SK-N-SH (cell line): ENCODE measurements around the gene SEC24D. TPM values are rescaled to one million over a fixed set of nuclear protein-coding genes. Genes with fewer than 3 reads are reported as not detected.

Source experiments
- CTCF ChIA-PET: fragments of 300-600, 350-600 bp; formaldehyde crosslinking; extraction: SDS; loops from one replicate; lab custom pipeline; 2021; lab: Yijun Ruan, JAX
- POLR2A ChIA-PET: fragments of 350-600 bp; sonication (Branson Sonifier 250); formaldehyde crosslinking; extraction: SDS; loops from one replicate; lab custom pipeline; 2020; ENCODE audit warnings: antibody characterized with exemption, inconsistent platforms; lab: Yijun Ruan, JAX
- DNase-seq: peaks from one replicate; pipeline ENCODE4 v3.0.0; 2012
- H2AFZ ChIP-seq: fragments of 200-600 bp; sonication (generic); 2 replicates; pipeline ENCODE4 v1.8.1; 2016; ENCODE audit warnings: antibody characterized with exemption, mild to moderate bottlenecking, low read depth
- H3F3A ChIP-seq: fragments of 200-600 bp; sonication (generic); replicated peaks from 2 replicates; pipeline ENCODE3; 2016; ENCODE audit warnings: antibody characterized with exemption, mild to moderate bottlenecking; ENCODE audit not compliant: insufficient read depth
- H3K27ac ChIP-seq, 2 experiments: fragments of 200-500 bp in 1 of 2; fragments of 200-600 bp in 1 of 2; sonication (Bioruptor generic) in 1 of 2; sonication (generic), shearing (Covaris generic) in 1 of 2; 2 replicates each; pipeline versions ENCODE4 v1.5.1 to v1.6.1; 2014 to 2016; ENCODE audit warnings: low read depth in 2 of 2, inconsistent platforms in 1 of 2, low read length in 1 of 2, mild to moderate bottlenecking in 1 of 2, mixed read lengths in 1 of 2
- H3K27me3 ChIP-seq: fragments of 200-600 bp; sonication (generic), shearing (Covaris generic); 2 replicates; pipeline ENCODE4 v1.6.1; 2016; ENCODE audit warnings: mixed run types; ENCODE audit not compliant: insufficient read depth
- H3K36me3 ChIP-seq, 2 experiments: fragments of 200-500 bp in 1 of 2; fragments of 200-600 bp in 1 of 2; sonication (Bioruptor generic) in 1 of 2; sonication (generic) in 1 of 2; replicated peaks in 1 of 2; 2 replicates each; pipeline versions ENCODE3 to v1.5.1; 2014 to 2016; ENCODE audit warnings: low read length in 1 of 2, mild to moderate bottlenecking in 1 of 2; ENCODE audit not compliant: insufficient read depth in 2 of 2, control insufficient read depth in 1 of 2
- H3K4me1 ChIP-seq, 2 experiments: fragments of 200-500 bp in 1 of 2; fragments of 200-600 bp in 1 of 2; sonication (Bioruptor generic) in 1 of 2; sonication (generic), shearing (Covaris generic) in 1 of 2; 2 replicates each; pipeline versions ENCODE4 v1.5.1 to v1.6.1; 2014 to 2016; ENCODE audit warnings: low read depth in 1 of 2, low read length in 1 of 2, mixed run types in 1 of 2; ENCODE audit not compliant: insufficient read depth in 2 of 2, control insufficient read depth in 1 of 2
- H3K4me2 ChIP-seq: fragments of 200-600 bp; sonication (generic), shearing (Covaris generic); 2 replicates; pipeline ENCODE4 v1.6.1; 2017; ENCODE audit warnings: mixed run types
- H3K4me3 ChIP-seq, 2 experiments: fragments of 200-500 bp in 1 of 2; fragments of 200-600 bp in 1 of 2; sonication (Bioruptor generic) in 1 of 2; sonication (generic), shearing (Covaris generic) in 1 of 2; 2 replicates each; pipeline versions ENCODE4 v1.5.1 to v1.8.1; 2014 to 2016; ENCODE audit warnings: low read depth in 2 of 2, inconsistent platforms in 1 of 2, low read length in 1 of 2, mild to moderate bottlenecking in 1 of 2, mixed read lengths in 1 of 2, moderate library complexity in 1 of 2
- H3K79me2 ChIP-seq: fragments of 200-600 bp; sonication (generic); 2 replicates; pipeline ENCODE4 v1.8.1; 2017; ENCODE audit warnings: mild to moderate bottlenecking; ENCODE audit not compliant: insufficient read depth
- H3K9ac ChIP-seq: fragments of 200-600 bp; sonication (generic); 2 replicates; pipeline ENCODE4 v1.6.1; 2017; ENCODE audit warnings: mixed run types
- H3K9me2 ChIP-seq: fragments of 200-600 bp; sonication (generic); 2 replicates; pipeline ENCODE4 v1.6.1; 2017; ENCODE audit warnings: mixed run types
- H3K9me3 ChIP-seq: fragments of 200-600 bp; sonication (generic); 2 replicates; pipeline ENCODE4 v1.6.1; 2017; ENCODE audit warnings: mixed run types, mild to moderate bottlenecking, moderate library complexity
- H4K20me1 ChIP-seq: fragments of 200-600 bp; sonication (generic); 2 replicates; pipeline ENCODE4 v1.6.1; 2017; ENCODE audit warnings: mild to moderate bottlenecking, mixed run types; ENCODE audit not compliant: insufficient read depth
- EP300 ChIP-seq, 2 experiments: IDR thresholded peaks; 2 replicates each; pipeline versions ENCODE4 v1.4.0 to v1.6.1; 2012; ENCODE audit warnings: borderline replicate concordance in 1 of 2, low read depth in 1 of 2, low read length in 1 of 2
- FOXM1 ChIP-seq: IDR thresholded peaks from 2 replicates; pipeline ENCODE4 v1.4.0; 2012; ENCODE audit warnings: low read depth, mild to moderate bottlenecking
- RAD21 ChIP-seq: IDR thresholded peaks from 2 replicates; pipeline ENCODE4 v1.6.1; 2012; ENCODE audit warnings: mild to moderate bottlenecking, low read length
- REST ChIP-seq: IDR thresholded peaks from 2 replicates; pipeline ENCODE4 v1.6.1; 2012; ENCODE audit warnings: mild to moderate bottlenecking, low read depth, low read length, moderate library complexity
- SIN3A ChIP-seq: IDR thresholded peaks from 2 replicates; pipeline ENCODE4 v1.6.1; 2012; ENCODE audit warnings: low read depth, mild to moderate bottlenecking, low read length, moderate library complexity, borderline replicate concordance
- SMC3 ChIP-seq: IDR thresholded peaks from 2 replicates; pipeline ENCODE4 v1.6.1; 2012; ENCODE audit warnings: low read depth, low read length, improper control_type of control experiment
- WGBS: methylation state at CpG from one replicate; pipeline ENCODE4 v1.1.6; 2017; ENCODE audit warnings: low lambda C conversion rate; 5-methylcytosine and 5-hydroxymethylcytosine counted together
- polyA plus RNA-seq, 3 experiments: library from polyadenylated mRNA; depleted of rRNA; stranded (reverse); fragments of >200 nt; gene quantifications; 2 replicates each; pipeline ENCODE4 v1.2.3, GENCODE V29; 2012
- TF ChIP-seq, protein P1 (sequence below): fragments of 150-350 bp; IDR thresholded peaks from 2 replicates; pipeline ENCODE4 v1.6.1; 2016; ENCODE audit warnings: mild to moderate bottlenecking, low read depth, low read length
- TF ChIP-seq, protein P2 (sequence below): IDR thresholded peaks from 2 replicates; pipeline ENCODE4 v1.4.0; 2012; ENCODE audit warnings: low read depth, borderline replicate concordance

Gene SEC24D
- polyA plus RNA-seq, 1 of the 3 experiments (the other 2 are of a cell fraction): 32.2 TPM

DNA sequence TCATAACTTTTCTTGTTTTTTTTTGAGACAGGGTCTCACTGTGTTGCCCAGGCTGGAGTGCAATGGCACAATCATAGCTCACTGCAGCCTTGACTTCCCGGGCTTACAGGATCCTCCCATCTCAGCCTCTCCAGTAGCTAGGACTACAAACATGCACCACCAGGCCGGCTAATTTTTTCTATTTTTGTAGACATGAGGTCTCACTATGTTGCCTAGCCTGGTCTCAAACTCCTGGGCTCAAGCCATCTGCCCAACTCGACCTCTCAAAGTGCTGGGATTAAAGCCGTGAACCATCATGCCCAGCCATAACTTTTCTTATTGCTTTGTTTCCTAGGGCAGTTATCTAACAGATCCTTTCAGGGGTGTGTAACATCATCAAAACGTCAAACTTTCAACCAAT lies 11.8 kb downstream of the SEC24D start (continued):
- no peak for TF ChIP-seq REST

- Histone ChIP-seq H3K79me2 (peaks cover 100% of the 10 kb centered on the region), H3K4me1 (peaks cover 11 to 35% of the 10 kb centered on the region in 2 experiments; a peak in 3 of 4 replicates), H3K9me3 (no peaks in the 10 kb centered on the region), H2AFZ (no peak overlapping the region), H4K20me1 (peaks cover 80% of the 10 kb centered on the region), H3K4me3 (no peak overlapping the region), H3K9me2 (no peaks in the 10 kb centered on the region), H3F3A (peaks cover 38% of the 10 kb centered on the region), H3K27me3 (no peaks in the 10 kb centered on the region), H3K36me3 (peaks cover 50 to 89% of the 10 kb centered on the region in 2 experiments), H3K27ac (no peak overlapping the region), H3K9ac (no peak overlapping the region), H3K4me2 (no peak overlapping the region)
- DNase-seq: no peak
- WGBS: 63% methylated on average over 2 of the region's 2 CpGs
- ChIA-PET CTCF (interaction anchor here (1.2 kb wide), 1 partner anchor 145 kb away, joined by 5 read pairs; no protein-coding TSS in a partner anchor), POLR2A (interaction anchor here (1.9 kb wide), 1 partner anchor 12 kb away, joined by 9 read pairs; the partner anchor contains the start of gene SEC24D)
- TF ChIP-seq, protein P1, sequence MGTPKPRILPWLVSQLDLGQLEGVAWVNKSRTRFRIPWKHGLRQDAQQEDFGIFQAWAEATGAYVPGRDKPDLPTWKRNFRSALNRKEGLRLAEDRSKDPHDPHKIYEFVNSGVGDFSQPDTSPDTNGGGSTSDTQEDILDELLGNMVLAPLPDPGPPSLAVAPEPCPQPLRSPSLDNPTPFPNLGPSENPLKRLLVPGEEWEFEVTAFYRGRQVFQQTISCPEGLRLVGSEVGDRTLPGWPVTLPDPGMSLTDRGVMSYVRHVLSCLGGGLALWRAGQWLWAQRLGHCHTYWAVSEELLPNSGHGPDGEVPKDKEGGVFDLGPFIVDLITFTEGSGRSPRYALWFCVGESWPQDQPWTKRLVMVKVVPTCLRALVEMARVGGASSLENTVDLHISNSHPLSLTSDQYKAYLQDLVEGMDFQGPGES: no peak
- TF ChIP-seq SIN3A (no peak), FOXM1 (no peak), EP300 (IDR thresholded peaks at IDR 0.05; ENCODE audit: borderline replicate concordance in 1 of 2, low read depth in 1 of 2, low read length in 1 of 2) (no peak), RAD21 (no peak), SMC3 (no peak)
- TF ChIP-seq, protein P2, sequence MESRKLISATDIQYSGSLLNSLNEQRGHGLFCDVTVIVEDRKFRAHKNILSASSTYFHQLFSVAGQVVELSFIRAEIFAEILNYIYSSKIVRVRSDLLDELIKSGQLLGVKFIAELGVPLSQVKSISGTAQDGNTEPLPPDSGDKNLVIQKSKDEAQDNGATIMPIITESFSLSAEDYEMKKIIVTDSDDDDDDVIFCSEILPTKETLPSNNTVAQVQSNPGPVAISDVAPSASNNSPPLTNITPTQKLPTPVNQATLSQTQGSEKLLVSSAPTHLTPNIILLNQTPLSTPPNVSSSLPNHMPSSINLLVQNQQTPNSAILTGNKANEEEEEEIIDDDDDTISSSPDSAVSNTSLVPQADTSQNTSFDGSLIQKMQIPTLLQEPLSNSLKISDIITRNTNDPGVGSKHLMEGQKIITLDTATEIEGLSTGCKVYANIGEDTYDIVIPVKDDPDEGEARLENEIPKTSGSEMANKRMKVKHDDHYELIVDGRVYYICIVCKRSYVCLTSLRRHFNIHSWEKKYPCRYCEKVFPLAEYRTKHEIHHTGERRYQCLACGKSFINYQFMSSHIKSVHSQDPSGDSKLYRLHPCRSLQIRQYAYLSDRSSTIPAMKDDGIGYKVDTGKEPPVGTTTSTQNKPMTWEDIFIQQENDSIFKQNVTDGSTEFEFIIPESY: no peak
Observed at GRCh38 chr4:118823471-118823870, 12.5 kb downstream of the SEC24D start.
